Measurements from ENCODE around the gene NKX2-4. TPM values are rescaled to one million over a fixed set of nuclear protein-coding genes. Genes with fewer than 3 reads are reported as not detected.

NKX2-4 gene
- total RNA-seq, 1 experiment from 2014 or later = 0.15 TPM

DNA sequence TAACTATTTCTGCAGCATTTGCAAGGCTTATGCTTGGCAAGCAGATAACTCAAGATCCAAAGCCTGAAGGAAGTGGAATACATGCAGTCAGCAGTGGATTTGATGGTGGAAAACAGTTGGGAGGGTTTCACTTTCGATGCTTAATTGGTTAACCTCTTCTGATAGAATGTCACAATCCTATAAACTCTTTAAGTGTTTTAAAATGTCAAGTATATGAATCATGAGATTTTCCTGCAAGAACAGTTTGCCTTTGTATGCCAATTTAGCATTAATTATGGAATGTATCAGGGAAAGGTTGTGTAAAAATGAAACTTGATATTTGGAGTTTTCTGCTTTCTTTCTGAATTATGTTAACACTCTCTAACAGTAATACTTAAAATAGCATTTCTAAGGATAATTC is 36.6 kb downstream of the NKX2-4 start:
- Histone ChIP-seq H3K14ac (ENCODE audit: insufficient read depth, low read length) (no peak overlapping the region), H2AFZ (ENCODE audit: low read length) (no peak overlapping the region), H2BK12ac (ENCODE audit: insufficient read length, low read depth, low read length) (no peak overlapping the region), H2BK15ac (ENCODE audit: low read depth, low read length) (no peak overlapping the region), H2BK20ac (ENCODE audit: low read depth, low read length, poor library complexity, severe bottlenecking) (no peak overlapping the region), H4K5ac (ENCODE audit: insufficient read length, low read depth, low read length) (no peak overlapping the region), H4K8ac (replicated peaks; ENCODE audit: insufficient read length, low read depth, low read length) (no peak overlapping the region), H4K91ac (ENCODE audit: insufficient read length, low read depth, low read length) (no peak overlapping the region), H3K56ac (ENCODE audit: insufficient read length, low read depth, low read length) (no peak overlapping the region), H3K9me3 (ENCODE audit: control insufficient read depth, low read depth, low read length) (no peaks in the 10 kb centered on the region), H4K20me1 (ENCODE audit: control insufficient read depth, insufficient read depth, insufficient read length) (no peaks in the 10 kb centered on the region), H3K9ac (ENCODE audit: extremely low read depth, insufficient read length, low read length) (no peak overlapping the region), H2BK5ac (ENCODE audit: insufficient read length, low read length) (no peak overlapping the region), H3T11ph (ENCODE audit: low read length) (no peak overlapping the region), H3K4me2 (ENCODE audit: insufficient read depth, insufficient read length, low read length) (no peak overlapping the region), H2BK120ac (ENCODE audit: low read depth, low read length, poor library complexity, severe bottlenecking) (no peak overlapping the region), H3K79me1 (ENCODE audit: insufficient read depth, low read depth, low read length, poor library complexity, severe bottlenecking) (no peaks in the 10 kb centered on the region), H3K4me1 (ENCODE audit: insufficient read depth, low read length) (no peaks in the 10 kb centered on the region), H3K79me2 (ENCODE audit: insufficient read depth, low read length) (no peaks in the 10 kb centered on the region), H3K27ac (ENCODE audit: insufficient read length, low read depth, low read length) (no peak overlapping the region), H3K23me2 (ENCODE audit: insufficient read length, low read depth, low read length, poor library complexity, severe bottlenecking) (no peaks in the 10 kb centered on the region), H3K23ac (ENCODE audit: insufficient read length, low read depth, low read length) (no peak overlapping the region), H3K27me3 (ENCODE audit: insufficient read depth, low read length) (no peaks in the 10 kb centered on the region), H3K4ac (ENCODE audit: low read depth, low read length) (no peak overlapping the region), H3K18ac (ENCODE audit: insufficient read length, low read depth, low read length) (no peak overlapping the region), H2AK5ac (ENCODE audit: insufficient read length, low read length) (no peak overlapping the region)
- Mint-ChIP-seq H3K9me3 (no peaks in the 10 kb centered on the region), H3K27me3 (ENCODE audit: low read depth) (no peaks in the 10 kb centered on the region), H3K4me3 (no peak overlapping the region), H3K27ac (peak overlapping the region in 1 of 3 experiments; percentile 35; a peak in 1 of 7 replicates), H3K36me3 (ENCODE audit: insufficient read depth in 1 of 3, low read depth in 3 of 3) (peaks cover 21 to 71% (median 59%) of the 10 kb centered on the region in 3 experiments; a peak in 6 of 7 replicates), H3K4me1 (no peaks in the 10 kb centered on the region)
- DNase-seq = no peak
- no CpG with 5 or more reads among the region's 1 CpG for WGBS (ENCODE audit: extremely low coverage, insufficient read length, low lambda C conversion rate)
- TF ChIP-seq, protein P1, sequence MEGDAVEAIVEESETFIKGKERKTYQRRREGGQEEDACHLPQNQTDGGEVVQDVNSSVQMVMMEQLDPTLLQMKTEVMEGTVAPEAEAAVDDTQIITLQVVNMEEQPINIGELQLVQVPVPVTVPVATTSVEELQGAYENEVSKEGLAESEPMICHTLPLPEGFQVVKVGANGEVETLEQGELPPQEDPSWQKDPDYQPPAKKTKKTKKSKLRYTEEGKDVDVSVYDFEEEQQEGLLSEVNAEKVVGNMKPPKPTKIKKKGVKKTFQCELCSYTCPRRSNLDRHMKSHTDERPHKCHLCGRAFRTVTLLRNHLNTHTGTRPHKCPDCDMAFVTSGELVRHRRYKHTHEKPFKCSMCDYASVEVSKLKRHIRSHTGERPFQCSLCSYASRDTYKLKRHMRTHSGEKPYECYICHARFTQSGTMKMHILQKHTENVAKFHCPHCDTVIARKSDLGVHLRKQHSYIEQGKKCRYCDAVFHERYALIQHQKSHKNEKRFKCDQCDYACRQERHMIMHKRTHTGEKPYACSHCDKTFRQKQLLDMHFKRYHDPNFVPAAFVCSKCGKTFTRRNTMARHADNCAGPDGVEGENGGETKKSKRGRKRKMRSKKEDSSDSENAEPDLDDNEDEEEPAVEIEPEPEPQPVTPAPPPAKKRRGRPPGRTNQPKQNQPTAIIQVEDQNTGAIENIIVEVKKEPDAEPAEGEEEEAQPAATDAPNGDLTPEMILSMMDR (conservative IDR thresholded peaks at IDR 0.05) = no peak

Measured in H9 (cell line).